Pancreas (tissue), 10 donors: ENCODE measurements around the gene TST. TPM values are rescaled to one million over a fixed set of nuclear protein-coding genes. Genes with fewer than 3 reads are reported as not detected.
A peak's percentile ranks its signal among the peaks of the same experiment; 100 is the strongest.

Experiments used
- ATAC-seq, 4 donors: fragments of 200-7000 bp; cut with Tn5 transposase; one replicate each; pipeline versions ENCODE4 v1.8.0 to v1.9.1; 2020; ENCODE audit warnings: mild to moderate bottlenecking in 4 of 4, moderate library complexity in 4 of 4
- DNase-seq, 6 donors: peaks; one replicate each; pipeline ENCODE4 v3.0.0-alpha.2; 2020
- FAIRE-seq: peaks from 2 replicates; lab custom pipeline; 2012; peaks lifted over from hg19 to GRCh38; lab: Jason Lieb, UNC
- H3K27ac ChIP-seq, 4 donors: fragments of 200-600 bp; sonication (generic); 1 replicate in 3 of 4; 2 replicates in 1 of 4; pipeline versions ENCODE4 v1.5.0 to v1.8.0; 2020
- H3K27me3 ChIP-seq, 4 donors: fragments of 200-600 bp; one replicate each; pipeline ENCODE4 v1.8.0; 2021
- H3K36me3 ChIP-seq, 3 donors: fragments of 200-600 bp; sonication (generic) in 1 of 3; one replicate each; pipeline versions ENCODE4 v1.5.0 to v1.8.0; 2020 to 2021
- H3K4me1 ChIP-seq, 3 donors: fragments of 200-600 bp; one replicate each; pipeline ENCODE4 v1.8.0; 2021
- H3K4me3 ChIP-seq, 4 donors: fragments of 200-600 bp; sonication (generic) in 2 of 4; one replicate each; pipeline versions ENCODE4 v1.5.0 to v1.8.0; 2020 to 2021
- H3K9me3 ChIP-seq, 4 donors: fragments of 200-600 bp; one replicate each; pipeline ENCODE4 v1.8.0; 2021
- CTCF ChIP-seq, 4 donors: fragments of 200-600 bp; sonication (generic) in 3 of 4; IDR thresholded peaks; one replicate each; pipeline versions ENCODE4 v1.5.0 to v1.8.0; 2021; ENCODE audit warnings: antibody characterized with exemption in 4 of 4
- WGBS, 2 donors: extraction: QIAGEN DNeasy Blood & Tissue Kit; methylation state at CpG; one replicate each; pipeline ENCODE4 v1.1.7; 2013; 5-methylcytosine and 5-hydroxymethylcytosine counted together
- intact Hi-C, 3 donors: fragments of 100-400 bp; cut with DNase I; formaldehyde crosslinking; loops; one replicate each; pipeline versions ENCODE4 v1.11.1 to v1.14.2; 2022
- polyA plus RNA-seq, 2 donors: library from polyadenylated mRNA; stranded (reverse); fragments of 200-250 nt; gene quantifications; one replicate each; pipeline ENCODE4 v1.2.3, GENCODE V29; 2013
- total RNA-seq, 6 donors: library from RNA; stranded (reverse); fragmentation: NEBNext Ultra II Directional in 4 of 6; extraction: Animal tissue kit (Norgen Biotek cat#: 25700) in 4 of 6; gene quantifications; one replicate each; pipeline versions ENCODE4 v1.2.1 to v1.2.4, GENCODE V29; 2021 to 2023
- donor health status: healthy with polysubstance abuse.
- donor health status: DM: no; HTN: no; CAD: no; lungs with moderate emphysema.
- donor health status: DM: no; HTN: no; CAD: no.
- donor health status: control.
- donor health status: control.
- donor health status: Bipolar disorder and iron deficiency.
- donor health status: DM: yes; HTN: yes; CAD: no.
- donor health status: DM: no; HTN: no; CAD: no.
- donor health status: DM: no; HTN: no; CAD: no.
- donor health status: DM: yes; HTN: yes; CAD: no.

The TST gene
- total and polyA plus RNA-seq, 8 donors = 22.9 to 52.3 (median 37.6) TPM

GRCh38 chr22:37051391-37052385 lies 32.4 kb upstream of the TST start, which contains the start of gene KCTD17:
TSS of gene KCTD17 (plus strand) at chr22:37051742. CDS start at chr22:37051761, 19 bp downstream.
- ATAC-seq = peak; percentile 85 to 94 (median 90)
- DNase-seq = peak in 4 of 6 donors; percentile 38 to 83 (median 58)
- WGBS, 2 donors = 7 to 11% methylated on average over 66 to 89 of the region's 89 CpGs
- Histone ChIP-seq H3K4me3 (peak within 1 kb of the TSS in 3 of 4 donors; percentile 23 to 55 (median 43)), H3K27ac (no peak within 1 kb of the TSS), H3K9me3 (no peaks in the 10 kb centered on the region), H3K27me3 (no peaks in the 10 kb centered on the region), H3K4me1 (no peaks in the 10 kb centered on the region), H3K36me3 (no peaks in the 10 kb centered on the region)
- FAIRE-seq = no peak
- intact Hi-C loops = no loop called here
- no peak for TF ChIP-seq CTCF (IDR thresholded peaks at IDR 0.05)

GRCh38 chr22:37050913-37051312 lies 31.7 kb upstream of the TST start:
- no peak for TF ChIP-seq CTCF (IDR thresholded peaks at IDR 0.05)
- no peak for ATAC-seq
- no peak overlapping the region for H3K27ac ChIP-seq

GRCh38 chr22:37049224-37049623 lies 30.0 kb upstream of the TST start:
- WGBS, 2 donors = 54 to 63% methylated on average over 2 of the region's 2 CpGs
- Histone ChIP-seq H3K27ac (no peak overlapping the region), H3K4me3 (no peak overlapping the region), H3K27me3 (no peaks in the 10 kb centered on the region), H3K9me3 (no peaks in the 10 kb centered on the region), H3K36me3 (no peaks in the 10 kb centered on the region), H3K4me1 (no peaks in the 10 kb centered on the region)
- ATAC-seq (no peak), DNase-seq (no peak), FAIRE-seq (no peak)
- intact Hi-C loops = loop anchor here in 1 of 3 donors (10.0 kb wide), 1 partner anchor 174 kb away; no protein-coding TSS in a partner anchor
- TF ChIP-seq CTCF (IDR thresholded peaks at IDR 0.05) = no peak

More at GRCh38 chr22:37050913-37051312, 31.7 kb upstream of the TST start:
- WGBS, 2 donors = 72 to 77% methylated on average over 6 of the region's 6 CpGs
- H3K4me1 ChIP-seq = no peaks in the 10 kb centered on the region
- FAIRE-seq (no peak), DNase-seq (no peak)
- no peaks in the 10 kb centered on the region for H3K36me3 ChIP-seq
- H3K4me3 ChIP-seq = peak overlapping the region in 1 of 4 donors; percentile 55
- intact Hi-C loops = no loop called here
- H3K27me3 ChIP-seq = no peaks in the 10 kb centered on the region
- H3K9me3 ChIP-seq = no peaks in the 10 kb centered on the region

GRCh38 chr22:37048133-37048532 lies 28.9 kb upstream of the TST start:
- intact Hi-C loops = loop anchor here in 1 of 3 donors (10.0 kb wide), 1 partner anchor 173 kb away; no protein-coding TSS in a partner anchor
- FAIRE-seq (no peak), ATAC-seq (no peak), DNase-seq (no peak)
- Histone ChIP-seq H3K27me3 (no peaks in the 10 kb centered on the region), H3K9me3 (no peaks in the 10 kb centered on the region), H3K27ac (no peak overlapping the region), H3K4me3 (no peak overlapping the region), H3K36me3 (no peaks in the 10 kb centered on the region), H3K4me1 (peaks cover 0 to 7% (median 6%) of the 10 kb centered on the region in 3 donors)
- TF ChIP-seq CTCF (IDR thresholded peaks at IDR 0.05) = no peak
- 75 to 86% methylated on average over 6 of the region's 6 CpGs for WGBS, 2 donors
